NOMO-1 treated with DMSO at 0.1 percent for 48 hours (cell line): ENCODE measurements around the gene PRIM2.
"Not testable (repeated sequence)": the region's sequence is repeated elsewhere in the genome, so short reads cannot be mapped to it uniquely, and the experiment has no call there.

Experiments
- DNase-seq: peaks from one replicate; lab custom pipeline; 2025; ENCODE audit not compliant: unreplicated experiment; lab: John Stamatoyannopoulos, UW

The PRIM2 gene

GRCh38 chr6:57308755-57309154 lies 8.7 kb upstream of the PRIM2 start:
- DNase-seq: not testable (repeated sequence)

- DNase-seq: not testable (repeated sequence)
Observed at GRCh38 chr6:57310095-57310816, 7.2 kb upstream of the PRIM2 start.

GRCh38 chr6:57310817-57311157 lies 6.6 kb upstream of the PRIM2 start:
- no peak for DNase-seq

DNA sequence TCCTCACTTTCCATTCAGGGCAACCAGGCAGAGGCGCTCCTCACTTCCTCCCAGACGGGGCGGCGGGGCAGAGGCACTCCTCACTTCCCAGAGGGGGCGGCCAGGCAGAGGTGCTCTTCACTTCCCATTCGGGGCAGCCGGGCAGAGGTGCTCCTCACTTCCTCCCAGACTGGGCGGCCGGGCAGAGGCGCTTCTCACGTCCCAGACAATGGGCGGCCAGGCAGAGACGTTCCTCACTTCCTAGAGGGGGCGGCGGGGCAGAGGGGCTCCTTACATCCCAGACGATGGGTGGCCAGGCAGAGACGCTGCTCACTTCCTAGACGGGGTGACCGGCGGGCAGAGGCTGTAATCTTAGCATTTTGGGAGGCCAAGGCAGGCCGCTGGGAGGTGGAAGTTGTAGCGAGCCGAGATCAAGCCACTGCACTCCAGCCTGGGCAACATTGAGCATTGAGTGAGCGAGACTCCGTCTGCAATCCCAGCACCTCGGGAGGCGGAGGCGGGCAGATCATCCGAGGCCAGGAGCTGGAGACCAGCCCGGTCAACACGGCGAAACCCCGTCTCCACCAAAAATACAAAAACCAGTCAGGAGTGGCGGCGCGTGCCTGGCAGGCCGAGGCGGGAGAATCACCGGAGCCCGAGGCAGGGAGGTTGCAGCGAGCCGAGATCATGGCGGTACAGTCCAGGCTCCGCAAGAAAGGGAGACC lies 6.0 kb upstream of the PRIM2 start:
- DNase-seq: not testable (repeated sequence)

DNA sequence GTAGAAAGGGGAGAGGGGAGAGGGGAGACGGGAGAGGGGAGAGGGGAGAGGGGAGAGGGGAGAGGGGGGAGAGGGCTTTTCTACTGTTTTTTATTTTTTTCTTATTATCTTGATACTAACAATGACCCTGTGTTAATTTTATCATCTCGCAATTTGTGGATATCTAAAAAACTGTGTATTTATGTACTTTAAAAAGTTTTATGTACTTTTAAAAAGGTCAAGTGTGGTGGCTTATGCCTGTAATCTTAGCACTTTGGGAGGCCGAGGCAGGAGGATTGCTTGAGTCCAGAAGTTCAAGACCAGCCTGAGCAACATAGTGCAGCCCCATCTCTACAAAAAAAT lies 5.5 kb upstream of the PRIM2 start:
- no peak for DNase-seq

- DNase-seq: no peak
Observed at GRCh38 chr6:57313009-57313408, 4.4 kb upstream of the PRIM2 start.

DNA sequence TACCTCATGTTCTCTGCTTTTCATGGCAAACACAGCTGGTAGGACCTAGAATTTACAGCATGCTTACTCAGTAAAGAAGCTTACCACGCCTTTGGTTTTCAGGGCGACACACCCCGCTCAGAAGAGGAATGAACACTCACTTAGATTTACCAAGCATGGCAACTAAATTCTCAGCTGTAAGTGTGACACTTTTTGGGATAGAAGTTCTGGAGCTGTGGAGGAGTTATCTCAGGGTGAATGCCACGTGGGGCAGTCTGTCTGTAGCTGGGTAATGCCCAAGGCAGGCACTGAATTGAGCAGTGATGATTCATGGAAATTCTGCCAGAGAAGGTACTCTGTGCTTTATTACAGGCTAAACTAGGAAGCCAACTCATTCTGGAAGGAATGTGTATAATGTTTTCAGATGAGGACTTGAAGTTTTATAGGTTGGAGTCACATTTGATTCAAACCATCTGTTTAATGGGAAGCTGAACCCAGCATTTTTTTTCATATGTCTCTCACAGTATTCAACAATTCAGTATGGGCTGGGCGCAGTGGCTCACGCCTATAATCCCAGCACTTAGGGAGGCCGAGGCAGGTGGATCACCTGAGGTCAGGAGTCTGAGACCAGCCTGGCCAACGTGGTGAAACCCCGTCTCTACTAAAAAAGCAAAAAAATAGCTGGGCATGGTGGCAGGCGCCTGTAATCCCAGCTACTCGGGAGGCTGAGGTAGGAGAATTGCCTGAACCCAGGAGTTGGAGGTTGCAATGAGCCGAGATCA lies 3.5 kb upstream of the PRIM2 start:
- no peak for DNase-seq

GRCh38 chr6:57315111-57315510 lies 2.3 kb upstream of the PRIM2 start:
- DNase-seq: no peak

DNA sequence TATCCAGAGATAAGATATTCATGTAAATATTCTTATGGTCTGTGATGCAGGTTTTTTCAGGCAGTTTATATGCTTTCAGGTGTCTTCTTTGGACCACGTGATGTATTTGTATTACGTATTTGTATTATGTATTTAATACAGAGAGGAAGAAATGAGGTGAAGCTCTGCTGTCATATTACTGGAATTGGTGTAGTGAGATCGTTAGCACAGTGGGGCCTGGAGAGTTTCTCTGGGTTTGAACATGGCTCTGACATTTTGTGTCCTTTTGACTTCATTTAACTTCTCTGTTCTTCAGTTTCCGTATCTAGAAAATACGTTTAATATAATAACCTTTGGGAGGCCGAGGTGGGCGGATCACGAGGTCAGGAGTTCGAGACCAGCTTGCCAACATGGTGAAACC lies 1.6 kb upstream of the PRIM2 start:
- DNase-seq: no peak

GRCh38 chr6:57316581-57317059 lies 810 bp upstream of the PRIM2 start:
- DNase-seq: peak; percentile 90

GRCh38 chr6:57324538-57324937 lies 7.1 kb downstream of the PRIM2 start:
- peak; percentile 24 for DNase-seq

GRCh38 chr6:57327311-57327710 lies 9.9 kb downstream of the PRIM2 start:
- DNase-seq: no peak

DNA sequence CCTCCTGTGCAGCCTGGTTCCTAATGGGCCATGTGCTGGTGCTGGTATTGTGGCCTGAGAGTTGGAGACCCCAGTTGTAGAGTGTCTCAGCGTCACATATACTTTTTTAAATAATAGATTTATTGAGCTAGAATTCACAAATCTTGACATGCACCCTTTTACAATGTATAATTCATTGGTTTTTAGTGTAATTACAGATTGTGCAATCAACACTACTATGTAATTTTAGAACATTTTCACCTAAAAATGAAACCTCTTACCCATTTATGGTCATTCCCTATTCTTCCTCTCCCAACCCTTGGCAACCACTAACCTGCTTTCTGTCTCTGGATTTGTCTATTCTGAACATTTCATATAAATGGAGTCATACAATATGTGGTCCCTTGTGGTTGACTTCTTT lies 10.6 kb downstream of the PRIM2 start:
- DNase-seq: no peak

GRCh38 chr6:57329933-57330332 lies 12.5 kb downstream of the PRIM2 start:
- DNase-seq: no peak

DNA sequence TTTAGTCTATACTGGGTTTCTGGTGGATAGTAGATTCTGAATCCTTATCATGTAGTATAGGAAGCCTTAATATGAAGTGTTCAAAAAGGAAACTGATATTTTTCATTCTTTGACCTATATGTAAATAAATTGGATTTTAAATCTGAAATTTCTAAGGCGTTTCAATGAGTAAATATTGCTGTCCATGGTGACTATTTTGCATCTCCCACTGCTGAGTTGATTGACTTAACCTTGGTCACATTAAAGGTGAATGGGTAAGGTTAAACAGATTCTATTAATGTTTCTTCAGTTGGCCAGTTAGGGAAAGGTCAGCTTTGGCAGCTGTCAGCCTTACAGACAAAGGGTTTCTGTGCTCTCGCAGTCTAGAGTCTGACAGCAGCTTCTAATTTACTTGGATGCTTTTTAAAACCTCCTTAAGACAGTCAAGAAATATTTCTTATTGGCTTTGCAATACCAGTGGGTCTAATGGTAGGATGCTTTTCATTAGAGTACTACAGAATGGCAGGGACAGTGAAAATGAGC lies 24.8 kb downstream of the PRIM2 start:
- DNase-seq: no peak

DNA sequence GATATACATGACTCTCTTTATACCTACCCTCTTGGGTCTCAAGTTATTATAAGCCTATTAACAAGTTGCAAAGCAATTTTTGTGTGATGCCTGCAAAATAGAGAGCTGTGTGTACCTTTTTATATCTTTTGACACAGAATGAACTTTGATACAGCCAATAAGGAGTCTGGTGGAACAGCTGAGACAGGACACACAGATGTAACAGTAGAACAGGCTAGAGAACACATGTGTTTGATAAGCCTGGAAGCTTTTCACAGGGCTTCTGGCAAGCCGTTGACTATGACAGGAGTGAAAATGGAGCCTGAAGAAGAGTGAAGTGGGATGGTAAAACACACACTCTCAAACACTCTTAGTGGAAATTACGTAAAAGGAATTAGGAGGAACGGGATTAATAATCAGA lies 25.9 kb downstream of the PRIM2 start:
- DNase-seq: not testable (repeated sequence)

- DNase-seq: peak; percentile 17
Observed at GRCh38 chr6:57346715-57347114, 29.3 kb downstream of the PRIM2 start.

- not testable (repeated sequence) for DNase-seq
Observed at GRCh38 chr6:57347597-57347996, 30.2 kb downstream of the PRIM2 start.

DNA sequence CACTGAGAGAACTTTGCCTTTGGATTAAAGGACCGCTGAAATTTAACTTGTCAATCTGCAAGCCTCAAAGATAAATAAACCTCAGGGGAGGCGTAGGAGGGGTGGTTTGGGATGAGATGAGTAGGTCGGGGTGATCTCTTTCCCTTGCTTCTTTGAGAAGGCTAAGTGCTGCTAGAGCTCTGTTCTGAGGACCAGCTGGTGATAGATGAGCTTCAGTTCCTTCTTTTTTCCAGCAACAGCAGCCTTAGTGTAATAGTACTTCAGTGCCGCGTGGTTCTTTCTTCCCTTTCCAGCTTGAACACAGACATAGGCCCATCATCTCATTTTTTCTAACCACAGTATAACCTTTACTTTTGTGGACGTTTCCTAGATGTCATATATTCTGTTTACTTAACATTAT lies 33.0 kb downstream of the PRIM2 start:
- DNase-seq: not testable (repeated sequence)

GRCh38 chr6:57352596-57352995 lies 35.2 kb downstream of the PRIM2 start:
- not testable (repeated sequence) for DNase-seq

DNA sequence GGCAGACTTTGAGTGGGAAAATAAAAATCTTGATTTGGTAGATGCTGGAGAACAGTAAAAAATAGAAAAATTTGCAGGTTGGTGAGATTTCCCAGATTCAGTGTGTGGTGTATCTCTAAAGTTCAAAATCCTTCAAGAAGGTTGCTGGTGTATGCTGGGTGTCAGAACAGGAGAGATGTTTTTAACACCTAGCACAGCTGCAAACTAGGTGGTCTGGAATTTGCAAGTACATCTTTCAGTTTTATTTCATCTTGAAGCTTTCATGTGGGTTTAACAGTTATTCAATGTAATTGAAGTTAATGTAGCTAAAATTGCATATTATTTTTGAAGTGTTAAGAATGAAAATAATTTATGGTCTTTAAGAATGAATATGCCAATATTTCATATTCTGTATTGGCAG lies 40.9 kb downstream of the PRIM2 start:
- DNase-seq: not testable (repeated sequence)

- DNase-seq: not testable (repeated sequence)
Observed at GRCh38 chr6:57359766-57360165, 42.3 kb downstream of the PRIM2 start.
